ENCODE data around the gene TUSC2. TPM values are rescaled to one million over a fixed set of nuclear protein-coding genes. Genes with fewer than 3 reads are reported as not detected.
"Not testable (repeated sequence)": the region's sequence is repeated elsewhere in the genome, so short reads cannot be mapped to it uniquely, and the experiment has no call there.

Gene TUSC2
- polyA plus RNA-seq, 6 donors from 2014 or later = 39.2 to 60.2 (median 46.3) TPM

- no peak overlapping the region for H3K4me3 Mint-ChIP-seq
- no peaks in the 10 kb centered on the region for H3K9me3 Mint-ChIP-seq
- no peak for ATAC-seq (ENCODE audit: low read depth in 2 of 2)
- no peaks in the 10 kb centered on the region for H3K27me3 Mint-ChIP-seq
- no peaks in the 10 kb centered on the region for H3K36me3 Mint-ChIP-seq
- H3K27ac Mint-ChIP-seq = no peak overlapping the region
- H3K4me1 Mint-ChIP-seq = peaks cover 6 to 15% (median 12%) of the 10 kb centered on the region in 3 donors
- DNase-seq = no peak
Observed at GRCh38 chr3:50286322-50287227, 41.4 kb downstream of the TUSC2 start.

GRCh38 chr3:50284121-50284520 is 43.9 kb downstream of the TUSC2 start:
- ATAC-seq (ENCODE audit: low read depth in 2 of 2) = not testable (repeated sequence)

GRCh38 chr3:50279255-50280016 is 48.6 kb downstream of the TUSC2 start:
- DNase-seq (no peak), ATAC-seq (ENCODE audit: low read depth in 2 of 2) (no peak)
- Mint-ChIP-seq H3K4me3 (no peak overlapping the region), H3K4me1 (peaks cover 11 to 15% (median 14%) of the 10 kb centered on the region in 3 donors), H3K9me3 (no peaks in the 10 kb centered on the region), H3K27ac (no peak overlapping the region), H3K36me3 (no peaks in the 10 kb centered on the region), H3K27me3 (peaks cover 25 to 34% (median 27%) of the 10 kb centered on the region in 3 donors)

More at GRCh38 chr3:50284121-50284520, 43.9 kb downstream of the TUSC2 start:
- peak overlapping the region in 1 of 8 donors; percentile 18 for H3K4me3 Mint-ChIP-seq
- not testable (repeated sequence) for H3K36me3 Mint-ChIP-seq, H3K9me3 Mint-ChIP-seq, H3K27ac Mint-ChIP-seq, H3K27me3 Mint-ChIP-seq, H3K4me1 Mint-ChIP-seq, DNase-seq

- DNase-seq = no peak
- no peaks in the 10 kb centered on the region for H3K9me3 Mint-ChIP-seq
- H3K27ac Mint-ChIP-seq = no peak within 1 kb of the TSS
- no peak within 1 kb of the TSS for H3K4me3 Mint-ChIP-seq
- H3K4me1 Mint-ChIP-seq = peaks cover 15 to 21% (median 19%) of the 10 kb centered on the region in 3 donors
- no peak for ATAC-seq (ENCODE audit: low read depth in 2 of 2)
- H3K27me3 Mint-ChIP-seq = peaks cover 30 to 40% (median 33%) of the 10 kb centered on the region in 3 donors
- no peaks in the 10 kb centered on the region for H3K36me3 Mint-ChIP-seq
Observed at GRCh38 chr3:50278880-50279224, 49.2 kb downstream of the TUSC2 start, which contains the start of gene LSMEM2. Gene LSMEM2 (plus strand): TSS chr3:50279087. CDS start chr3:50279114, 27 bp downstream.

- Mint-ChIP-seq H3K9me3 (no peaks in the 10 kb centered on the region), H3K4me1 (peaks cover 15 to 22% (median 19%) of the 10 kb centered on the region in 3 donors), H3K4me3 (no peak overlapping the region), H3K27me3 (peaks cover 30 to 40% (median 34%) of the 10 kb centered on the region in 3 donors), H3K27ac (no peak overlapping the region), H3K36me3 (no peaks in the 10 kb centered on the region)
- no peak for DNase-seq
- no peak for ATAC-seq (ENCODE audit: low read depth in 2 of 2)
Observed at GRCh38 chr3:50278123-50278879, 49.7 kb downstream of the TUSC2 start.

GRCh38 chr3:50276762-50277101 is 51.3 kb downstream of the TUSC2 start:
- Mint-ChIP-seq H3K4me1 (peaks cover 19 to 29% (median 25%) of the 10 kb centered on the region in 3 donors), H3K4me3 (peak overlapping the region in 1 of 8 donors; percentile 53), H3K27me3 (peaks cover 35 to 49% (median 41%) of the 10 kb centered on the region in 3 donors)

GRCh38 chr3:50275996-50276761 is 51.8 kb downstream of the TUSC2 start:
- H3K9me3 Mint-ChIP-seq = no peaks in the 10 kb centered on the region
- peak overlapping the region in 6 of 8 donors; percentile 26 to 69 (median 50) for H3K4me3 Mint-ChIP-seq
- peak in 1 of 2 donors; percentile 10 for ATAC-seq (ENCODE audit: low read depth in 2 of 2)
- DNase-seq = no peak
- H3K4me1 Mint-ChIP-seq = peaks cover 19 to 29% (median 25%) of the 10 kb centered on the region in 3 donors
- peaks cover 35 to 55% (median 41%) of the 10 kb centered on the region in 3 donors for H3K27me3 Mint-ChIP-seq
- no peaks in the 10 kb centered on the region for H3K36me3 Mint-ChIP-seq
- H3K27ac Mint-ChIP-seq = peak overlapping the region in 1 of 6 donors; percentile 59

More at GRCh38 chr3:50276762-50277101, 51.3 kb downstream of the TUSC2 start:
- Mint-ChIP-seq H3K36me3 (no peaks in the 10 kb centered on the region), H3K9me3 (no peaks in the 10 kb centered on the region), H3K27ac (no peak overlapping the region)
- DNase-seq (no peak), ATAC-seq (ENCODE audit: low read depth in 2 of 2) (no peak)

- ATAC-seq (ENCODE audit: low read depth in 2 of 2) (no peak), DNase-seq (no peak)
- peak overlapping the region in 6 of 8 donors; percentile 26 to 69 (median 50) for H3K4me3 Mint-ChIP-seq
- no peaks in the 10 kb centered on the region for H3K36me3 Mint-ChIP-seq
- peak overlapping the region in 3 of 6 donors; percentile 7 to 59 (median 52) for H3K27ac Mint-ChIP-seq
- H3K27me3 Mint-ChIP-seq = peaks cover 35 to 57% (median 41%) of the 10 kb centered on the region in 3 donors
- H3K9me3 Mint-ChIP-seq = no peaks in the 10 kb centered on the region
- peaks cover 19 to 29% (median 25%) of the 10 kb centered on the region in 3 donors for H3K4me1 Mint-ChIP-seq
Observed at GRCh38 chr3:50275141-50275995, 52.7 kb downstream of the TUSC2 start.

Other genes starting within 250 kb of the TUSC2 start
- 10 to 100 TPM; 33.9 to 88.8 (median 37.7) TPM for gene RBM5, start 239.3 kb downstream of the TUSC2 start, polyA plus RNA-seq (ENCODE audit: low read depth in 6 of 6)
- gene SEMA3F, start 172.9 kb downstream of the TUSC2 start, polyA plus RNA-seq (ENCODE audit: low read depth in 6 of 6) = not detected
- gene GNAT1, start 136.6 kb downstream of the TUSC2 start, polyA plus RNA-seq (ENCODE audit: low read depth in 6 of 6) = not detected
- not detected for gene SLC38A3, start 123.0 kb downstream of the TUSC2 start, polyA plus RNA-seq (ENCODE audit: low read depth in 6 of 6)
- 100 to 1,000 TPM; 472 to 669 (median 550) TPM for gene GNAI2, start 92.0 kb downstream of the TUSC2 start, polyA plus RNA-seq (ENCODE audit: low read depth in 6 of 6)
- gene SEMA3B, start 59.1 kb downstream of the TUSC2 start, polyA plus RNA-seq (ENCODE audit: low read depth in 6 of 6) = under 1 TPM in 1 of 6 donors, not detected in 5; 0.13 TPM
- gene LSMEM2, start 49.1 kb downstream of the TUSC2 start, polyA plus RNA-seq (ENCODE audit: low read depth in 6 of 6) = under 1 TPM in 1 of 6 donors, not detected in 5; 0.19 TPM
- 10 to 100 TPM; 42.7 to 68.3 (median 55.7) TPM for gene IFRD2, start 35.8 kb downstream of the TUSC2 start, polyA plus RNA-seq (ENCODE audit: low read depth in 6 of 6)
- 1 to 10 TPM in 4 of 6 donors, under 1 TPM in 1, not detected in 1; 0.93 to 2.8 (median 1.6) TPM for gene HYAL3, start 28.8 kb downstream of the TUSC2 start, polyA plus RNA-seq (ENCODE audit: low read depth in 6 of 6)
- gene NAA80, start 28.8 kb downstream of the TUSC2 start, polyA plus RNA-seq (ENCODE audit: low read depth in 6 of 6) = 10 to 100 TPM in 5 of 6 donors, 1 to 10 TPM in 1; 9.0 to 15.5 (median 11.6) TPM
- gene HYAL1, start 24.6 kb downstream of the TUSC2 start, polyA plus RNA-seq (ENCODE audit: low read depth in 6 of 6) = under 1 TPM in 3 of 6 donors, not detected in 3; 0.12 to 0.32 (median 0.15) TPM
- 1 to 10 TPM in 4 of 6 donors, under 1 TPM in 1, not detected in 1; 0.59 to 5.9 (median 3.4) TPM for gene HYAL2, start 5.5 kb downstream of the TUSC2 start, polyA plus RNA-seq (ENCODE audit: low read depth in 6 of 6)
- gene RASSF1, start 12.6 kb upstream of the TUSC2 start, polyA plus RNA-seq (ENCODE audit: low read depth in 6 of 6) = 100 to 1,000 TPM in 2 of 6 donors, 10 to 100 TPM in 4; 71.9 to 147 (median 89.9) TPM
- gene ZMYND10, start 17.5 kb upstream of the TUSC2 start, polyA plus RNA-seq (ENCODE audit: low read depth in 6 of 6) = under 1 TPM in 1 of 6 donors, not detected in 5; 0.53 TPM
- 10 to 100 TPM; 17.9 to 31.8 (median 23.7) TPM for gene NPRL2, start 22.6 kb upstream of the TUSC2 start, polyA plus RNA-seq (ENCODE audit: low read depth in 6 of 6)
- 10 to 100 TPM; 55.4 to 75.9 (median 65.2) TPM for gene CYB561D2, start 22.6 kb upstream of the TUSC2 start, polyA plus RNA-seq (ENCODE audit: low read depth in 6 of 6)
- gene TMEM115, start 31.3 kb upstream of the TUSC2 start, polyA plus RNA-seq (ENCODE audit: low read depth in 6 of 6) = 10 to 100 TPM; 24.5 to 34.1 (median 31.6) TPM
- under 1 TPM in 3 of 6 donors, not detected in 3; 0.17 to 0.24 (median 0.18) TPM for gene CACNA2D2, start 175.4 kb upstream of the TUSC2 start, polyA plus RNA-seq (ENCODE audit: low read depth in 6 of 6)
- 10 to 100 TPM in 2 of 6 donors, 1 to 10 TPM in 4; 3.6 to 11.3 (median 6.4) TPM for gene C3orf18, start 239.5 kb upstream of the TUSC2 start, polyA plus RNA-seq (ENCODE audit: low read depth in 6 of 6)
- 10 to 100 TPM; 18.2 to 44.6 (median 32.8) TPM for gene HEMK1, start 241.3 kb upstream of the TUSC2 start, polyA plus RNA-seq (ENCODE audit: low read depth in 6 of 6)

Measured in naive B cell (primary cell).